Right atrium auricular region (tissue), 2 donors: ENCODE data around the gene AP4E1. TPM values are rescaled to one million over a fixed set of nuclear protein-coding genes. Genes with fewer than 3 reads are reported as not detected.

ENCODE experiments used
- total RNA-seq, 2 donors: library from RNA; depleted of rRNA; stranded (reverse); fragments of >200 nt; gene quantifications; one replicate each; pipeline ENCODE4 v1.1.0, GENCODE V29; 2016

The AP4E1 gene
- total RNA-seq, 2 donors from 2014 or later: 7.0 to 11.7 TPM

Other genes starting within 250 kb of the AP4E1 start
- gene TRPM7, start 221.9 kb upstream of the AP4E1 start, total RNA-seq: 10 to 100 TPM; 21.7 to 25.4 TPM
- gene SPPL2A, start 143.0 kb upstream of the AP4E1 start, total RNA-seq: 100 to 1,000 TPM; 139 to 432 TPM
- 1 to 10 TPM; 1.2 to 7.7 TPM for gene TNFAIP8L3, start 186.2 kb downstream of the AP4E1 start, total RNA-seq